OCI-LY3 (cell line): ENCODE results near the gene TMEM54.

Source experiments
- H2AFZ ChIP-seq: fragments of 200-600, 300-600 bp; shearing (Covaris generic); 2 replicates; pipeline ENCODE4 v1.6.0; 2014; ENCODE audit warnings: antibody characterized with exemption, low read depth, low read length
- H3K27ac ChIP-seq: fragments of 200-600, 300-600 bp; sonication (generic); 2 replicates; pipeline ENCODE4 v1.5.1; 2014; ENCODE audit warnings: mild to moderate bottlenecking, low read length, moderate library complexity, mixed read lengths
- H3K27me3 ChIP-seq: fragments of 200-600, 300-600 bp; sonication (generic); 2 replicates; pipeline ENCODE4 v1.6.1; 2014; ENCODE audit warnings: low read depth, low read length, mixed read lengths
- H3K36me3 ChIP-seq: fragments of 200-600, 300-600 bp; sonication (generic); replicated peaks from 2 replicates; pipeline ENCODE3; 2014; ENCODE audit warnings: low read depth, low read length, mixed read lengths
- H3K4me1 ChIP-seq: fragments of 300-600, 200-600 bp; sonication (generic); 2 replicates; pipeline ENCODE4 v1.6.1; 2014; ENCODE audit warnings: low read length, mixed read lengths
- H3K4me2 ChIP-seq: fragments of 200-600, 300-600 bp; sonication (generic); 2 replicates; pipeline ENCODE4 v1.6.1; 2014; ENCODE audit warnings: low read length, mixed read lengths
- H3K4me3 ChIP-seq: fragments of 300-600, 200-600 bp; sonication (generic); 2 replicates; pipeline ENCODE4 v1.5.1; 2014; ENCODE audit warnings: antibody characterized with exemption, mild to moderate bottlenecking, low read length, moderate library complexity
- H3K79me2 ChIP-seq: fragments of 300-600, 200-600 bp; shearing (Covaris generic); 2 replicates; pipeline ENCODE4 v1.6.1; 2014; ENCODE audit warnings: mild to moderate bottlenecking, low read length, mixed read lengths
- H3K9ac ChIP-seq: fragments of 300-600, 200-600 bp; shearing (Covaris generic); 2 replicates; pipeline ENCODE4 v1.6.0; 2014; ENCODE audit warnings: mild to moderate bottlenecking, low read length, moderate library complexity
- H3K9me3 ChIP-seq: fragments of 200-600, 300-600 bp; shearing (Covaris generic); 2 replicates; pipeline ENCODE4 v1.6.1; 2014; ENCODE audit warnings: low read length, mixed read lengths; ENCODE audit not compliant: insufficient read depth
- H4K20me1 ChIP-seq: fragments of 200-600, 300-600 bp; sonication (generic); 2 replicates; pipeline ENCODE4 v1.6.1; 2016; ENCODE audit warnings: low read length, mixed read lengths; ENCODE audit not compliant: insufficient read depth
- EZH2phosphoT487 ChIP-seq: fragments of 200-600 bp; shearing (Covaris generic); IDR thresholded peaks from 2 replicates; pipeline ENCODE4 v1.6.1; 2018; ENCODE audit warnings: antibody characterized with exemption, mixed run types, low read depth
- TF ChIP-seq, protein P1 (sequence below): fragments of 200-600, 300-600 bp; sonication (generic); IDR thresholded peaks from 2 replicates; pipeline ENCODE4 v1.5.1; 2014; ENCODE audit warnings: antibody characterized with exemption, low read length, low read depth

TMEM54 gene

DNA sequence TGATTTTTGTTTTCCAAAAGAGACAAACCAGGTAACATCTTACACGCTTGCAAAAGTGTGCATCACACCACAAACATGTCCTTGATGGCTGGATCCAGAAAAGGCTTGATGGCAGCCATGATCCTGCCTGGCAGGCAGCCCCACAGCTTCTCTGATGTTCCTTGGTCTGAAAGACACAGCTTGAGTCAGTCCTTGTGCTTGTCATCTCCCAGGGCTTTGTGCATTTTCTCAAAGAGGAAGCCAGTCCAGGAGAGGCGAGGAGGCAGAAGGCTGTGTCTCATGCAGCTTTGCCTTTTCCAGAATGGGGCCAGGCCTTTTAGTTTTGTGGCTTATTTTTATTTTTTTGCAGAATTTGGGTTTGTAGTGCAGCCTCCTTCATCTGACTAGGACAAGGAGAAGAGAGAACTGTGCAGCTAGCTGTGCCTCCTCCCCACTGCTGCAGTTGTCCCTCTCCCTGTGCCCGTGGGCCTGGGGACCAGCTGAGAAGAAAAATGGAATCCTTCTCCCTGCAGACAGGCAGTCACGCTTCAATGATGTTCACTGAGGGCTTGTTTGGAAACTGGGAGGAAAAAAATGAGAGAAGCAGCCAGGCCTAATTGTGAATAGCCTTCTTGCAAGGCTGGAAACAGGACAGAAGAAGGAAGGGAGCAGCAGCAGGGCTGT, 37.8 kb downstream of the TMEM54 start:
- Histone ChIP-seq H3K4me1 (peaks cover 11% of the 10 kb centered on the region), H3K27ac (no peak overlapping the region), H3K4me2 (no peak overlapping the region), H4K20me1 (no peaks in the 10 kb centered on the region), H3K9ac (no peak overlapping the region), H3K4me3 (no peak overlapping the region), H2AFZ (no peak overlapping the region), H3K36me3 (no peaks in the 10 kb centered on the region), H3K27me3 (no peaks in the 10 kb centered on the region), H3K9me3 (no peaks in the 10 kb centered on the region), H3K79me2 (no peaks in the 10 kb centered on the region)
- TF ChIP-seq, protein P1, sequence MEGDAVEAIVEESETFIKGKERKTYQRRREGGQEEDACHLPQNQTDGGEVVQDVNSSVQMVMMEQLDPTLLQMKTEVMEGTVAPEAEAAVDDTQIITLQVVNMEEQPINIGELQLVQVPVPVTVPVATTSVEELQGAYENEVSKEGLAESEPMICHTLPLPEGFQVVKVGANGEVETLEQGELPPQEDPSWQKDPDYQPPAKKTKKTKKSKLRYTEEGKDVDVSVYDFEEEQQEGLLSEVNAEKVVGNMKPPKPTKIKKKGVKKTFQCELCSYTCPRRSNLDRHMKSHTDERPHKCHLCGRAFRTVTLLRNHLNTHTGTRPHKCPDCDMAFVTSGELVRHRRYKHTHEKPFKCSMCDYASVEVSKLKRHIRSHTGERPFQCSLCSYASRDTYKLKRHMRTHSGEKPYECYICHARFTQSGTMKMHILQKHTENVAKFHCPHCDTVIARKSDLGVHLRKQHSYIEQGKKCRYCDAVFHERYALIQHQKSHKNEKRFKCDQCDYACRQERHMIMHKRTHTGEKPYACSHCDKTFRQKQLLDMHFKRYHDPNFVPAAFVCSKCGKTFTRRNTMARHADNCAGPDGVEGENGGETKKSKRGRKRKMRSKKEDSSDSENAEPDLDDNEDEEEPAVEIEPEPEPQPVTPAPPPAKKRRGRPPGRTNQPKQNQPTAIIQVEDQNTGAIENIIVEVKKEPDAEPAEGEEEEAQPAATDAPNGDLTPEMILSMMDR, result no peak
- TF ChIP-seq EZH2phosphoT487, result no peak

DNA sequence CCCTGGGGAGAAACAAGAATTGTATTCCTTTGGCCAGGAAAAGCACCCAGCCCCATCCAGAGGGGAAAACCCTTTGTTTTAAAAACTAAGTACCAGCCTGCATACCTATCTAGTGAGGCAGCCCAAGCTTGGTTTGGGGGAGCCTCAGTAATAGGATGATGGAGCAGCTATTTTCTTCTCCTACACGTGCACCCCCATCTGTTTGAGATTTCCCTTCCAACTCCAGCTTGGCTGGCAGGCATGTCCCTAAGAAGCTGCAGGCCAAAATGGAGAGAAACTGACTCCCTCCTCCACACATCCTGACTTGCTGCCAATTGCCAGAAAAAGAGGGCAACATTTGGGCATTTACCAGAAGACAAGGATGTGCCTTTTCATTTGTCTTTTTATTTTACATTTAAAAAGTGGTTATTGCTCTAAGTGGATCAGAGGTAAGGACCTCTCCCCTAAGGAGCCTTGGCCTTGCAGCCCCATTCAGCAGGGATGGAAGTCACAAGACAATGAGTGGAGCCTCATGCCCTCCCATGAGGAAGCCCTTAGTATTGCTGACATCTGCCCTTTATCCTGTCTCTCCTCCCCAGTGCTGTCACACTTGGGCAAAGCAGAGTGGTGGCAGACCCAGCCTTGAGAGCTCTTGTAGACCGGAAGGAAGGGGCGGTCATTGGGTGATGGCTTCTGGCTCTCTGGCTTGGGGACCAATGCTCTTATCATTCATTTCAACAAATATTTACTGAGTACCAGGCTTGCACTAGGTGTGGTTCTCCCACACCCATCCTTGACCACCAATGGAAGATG, 39.1 kb downstream of the TMEM54 start:
- Histone ChIP-seq H3K9me3 (no peaks in the 10 kb centered on the region), H3K9ac (no peak overlapping the region), H3K4me2 (no peak overlapping the region), H4K20me1 (no peaks in the 10 kb centered on the region), H3K79me2 (no peaks in the 10 kb centered on the region), H3K27me3 (no peaks in the 10 kb centered on the region), H3K4me3 (no peak overlapping the region), H3K27ac (no peak overlapping the region), H3K4me1 (peaks cover 11% of the 10 kb centered on the region), H3K36me3 (no peaks in the 10 kb centered on the region), H2AFZ (no peak overlapping the region)
- TF ChIP-seq, protein P1, result no peak

DNA sequence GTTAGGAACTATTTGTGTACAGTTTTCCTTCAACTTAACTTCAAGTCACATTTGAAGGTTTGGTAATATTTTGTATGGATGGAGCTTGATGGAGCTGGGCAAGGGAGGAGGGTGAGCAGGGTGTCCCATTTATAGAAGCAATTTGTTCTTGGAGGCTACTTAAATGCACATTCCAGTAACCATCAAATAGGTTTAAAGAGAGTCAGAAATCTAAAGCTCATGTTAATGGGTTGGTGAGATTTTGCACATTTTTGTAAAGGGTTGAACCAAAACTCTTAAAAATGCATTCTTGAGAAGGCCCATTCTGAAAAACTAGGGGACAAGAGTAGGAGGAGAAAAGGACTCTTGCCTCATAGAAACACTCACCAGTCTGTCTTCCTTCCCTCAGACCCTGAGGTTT, 40.6 kb downstream of the TMEM54 start:
- no peak overlapping the region for H3K4me3 ChIP-seq
- H2AFZ ChIP-seq, result no peak overlapping the region
- H4K20me1 ChIP-seq, result no peaks in the 10 kb centered on the region
- no peaks in the 10 kb centered on the region for H3K27me3 ChIP-seq
- H3K9ac ChIP-seq, result no peak overlapping the region
- no peaks in the 10 kb centered on the region for H3K79me2 ChIP-seq
- H3K36me3 ChIP-seq, result peaks cover 7% of the 10 kb centered on the region
- H3K27ac ChIP-seq, result no peak overlapping the region
- TF ChIP-seq EZH2phosphoT487, result no peak
- TF ChIP-seq, protein P1, result no peak
- no peaks in the 10 kb centered on the region for H3K9me3 ChIP-seq
- H3K4me1 ChIP-seq, result peaks cover 11% of the 10 kb centered on the region
- H3K4me2 ChIP-seq, result no peak overlapping the region

DNA sequence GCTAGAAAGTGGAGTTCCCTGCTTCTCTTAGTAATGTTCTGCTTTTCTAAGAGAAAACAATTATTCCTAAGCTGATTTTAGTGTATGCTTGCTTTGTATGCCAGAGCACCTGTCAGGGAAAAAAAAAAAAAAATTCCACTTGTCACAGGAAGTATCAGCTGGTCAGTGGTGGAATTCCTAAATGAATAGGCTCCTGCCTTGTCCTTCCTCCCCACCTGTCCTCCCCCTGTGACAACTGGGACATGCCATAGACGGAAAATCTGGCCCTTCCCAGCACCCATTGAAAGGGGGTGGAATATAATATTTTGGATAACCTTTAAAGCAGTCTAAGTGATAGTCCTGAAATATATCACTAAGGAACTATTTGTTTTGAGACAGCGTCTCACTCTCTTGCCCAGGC, 41.3 kb downstream of the TMEM54 start:
- H3K36me3 ChIP-seq, result peaks cover 10% of the 10 kb centered on the region
- no peak overlapping the region for H3K9ac ChIP-seq
- H3K27me3 ChIP-seq, result no peaks in the 10 kb centered on the region
- H3K4me1 ChIP-seq, result peaks cover 11% of the 10 kb centered on the region
- no peak for TF ChIP-seq EZH2phosphoT487
- TF ChIP-seq, protein P1, result no peak
- no peak overlapping the region for H2AFZ ChIP-seq
- H3K9me3 ChIP-seq, result no peaks in the 10 kb centered on the region
- H4K20me1 ChIP-seq, result no peaks in the 10 kb centered on the region
- H3K4me2 ChIP-seq, result no peak overlapping the region
- H3K27ac ChIP-seq, result no peak overlapping the region
- H3K79me2 ChIP-seq, result no peaks in the 10 kb centered on the region
- H3K4me3 ChIP-seq, result no peak overlapping the region
